WTC11 (cell line): Measurements from ENCODE around the gene MPC1.

Source experiments
- NFYB ChIP-seq: sonication (generic); formaldehyde crosslinking; conservative IDR thresholded peaks from 2 replicates; pipeline ENCODE4 v1.8.0; 2022; ENCODE audit warnings: low read depth, missing genetic modification reagents
- RELA ChIP-seq: sonication (generic); formaldehyde crosslinking; IDR thresholded peaks from 2 replicates; pipeline ENCODE4 v1.8.1; 2022; ENCODE audit warnings: missing genetic modification reagents, mild to moderate bottlenecking, borderline replicate concordance
- ZNF121 ChIP-seq: sonication (generic); formaldehyde crosslinking; IDR thresholded peaks from 2 replicates; pipeline ENCODE4 v1.8.0; 2023; ENCODE audit warnings: missing genetic modification reagents
- TF ChIP-seq, protein P1 (sequence below): sonication (generic); formaldehyde crosslinking; IDR thresholded peaks from 2 replicates; pipeline ENCODE4 v1.8.1; 2023; ENCODE audit warnings: mild to moderate bottlenecking, missing genetic modification reagents
- TF ChIP-seq, protein P2 (sequence below): fragments of 250-450 bp; sonication (Bioruptor Pico); IDR thresholded peaks from 2 replicates; pipeline ENCODE4 v1.9.0; 2021; ENCODE audit warnings: mild to moderate bottlenecking, borderline replicate concordance
- TF ChIP-seq, protein P3 (sequence below): sonication (generic); formaldehyde crosslinking; IDR thresholded peaks from 2 replicates; pipeline ENCODE4 v1.8.0; 2022; ENCODE audit warnings: mild to moderate bottlenecking, missing genetic modification reagents
- TF ChIP-seq, protein P4 (sequence below): fragments of 200-600 bp; IDR thresholded peaks from 2 replicates; pipeline ENCODE4 v1.8.0; 2022; ENCODE audit warnings: antibody characterized with exemption

DNA sequence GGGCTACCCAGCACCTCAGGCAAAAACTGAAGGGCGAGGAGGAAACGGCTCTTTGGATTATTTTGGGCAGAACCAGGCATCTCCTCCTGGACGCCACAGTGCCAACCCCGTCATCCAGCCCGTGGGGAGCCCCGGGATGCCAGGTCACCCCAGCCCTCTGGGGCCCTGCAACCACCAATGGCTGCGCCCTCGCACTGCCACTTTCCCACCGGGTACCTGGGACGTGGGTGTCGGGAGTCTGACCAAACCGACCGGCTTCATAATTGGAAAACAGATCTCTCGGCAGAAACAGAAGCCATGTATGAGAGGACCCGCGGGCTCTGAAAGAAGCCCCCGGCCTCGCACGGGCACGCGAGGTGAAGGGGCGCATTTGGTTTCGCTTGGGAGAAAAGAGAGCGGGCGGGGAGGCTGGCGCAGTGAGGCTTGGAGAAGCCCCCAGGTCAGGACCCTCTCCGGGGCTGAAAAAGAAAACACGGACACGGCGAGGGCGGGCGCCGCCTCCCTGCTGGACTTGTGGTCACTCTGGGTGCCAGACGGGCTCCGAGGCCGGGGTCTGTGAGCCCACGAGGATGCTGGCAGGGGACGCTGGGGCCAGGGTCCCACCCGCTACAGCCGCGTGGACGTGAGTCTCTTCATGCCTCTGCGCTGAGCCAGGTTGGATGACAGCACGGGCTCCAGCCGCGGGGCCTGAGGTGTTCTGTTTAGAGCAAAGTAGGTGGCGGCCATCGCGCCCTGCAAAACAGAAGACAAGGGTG lies 29.6 kb upstream of the MPC1 start:
- TF ChIP-seq RELA (CRISPR knock-in tag) (no peak), ZNF121 (CRISPR knock-in tag) (no peak), NFYB (no peak)
- TF ChIP-seq, protein P1, sequence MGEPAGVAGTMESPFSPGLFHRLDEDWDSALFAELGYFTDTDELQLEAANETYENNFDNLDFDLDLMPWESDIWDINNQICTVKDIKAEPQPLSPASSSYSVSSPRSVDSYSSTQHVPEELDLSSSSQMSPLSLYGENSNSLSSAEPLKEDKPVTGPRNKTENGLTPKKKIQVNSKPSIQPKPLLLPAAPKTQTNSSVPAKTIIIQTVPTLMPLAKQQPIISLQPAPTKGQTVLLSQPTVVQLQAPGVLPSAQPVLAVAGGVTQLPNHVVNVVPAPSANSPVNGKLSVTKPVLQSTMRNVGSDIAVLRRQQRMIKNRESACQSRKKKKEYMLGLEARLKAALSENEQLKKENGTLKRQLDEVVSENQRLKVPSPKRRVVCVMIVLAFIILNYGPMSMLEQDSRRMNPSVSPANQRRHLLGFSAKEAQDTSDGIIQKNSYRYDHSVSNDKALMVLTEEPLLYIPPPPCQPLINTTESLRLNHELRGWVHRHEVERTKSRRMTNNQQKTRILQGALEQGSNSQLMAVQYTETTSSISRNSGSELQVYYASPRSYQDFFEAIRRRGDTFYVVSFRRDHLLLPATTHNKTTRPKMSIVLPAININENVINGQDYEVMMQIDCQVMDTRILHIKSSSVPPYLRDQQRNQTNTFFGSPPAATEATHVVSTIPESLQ (CRISPR knock-in tag) = no peak
- TF ChIP-seq, protein P2, sequence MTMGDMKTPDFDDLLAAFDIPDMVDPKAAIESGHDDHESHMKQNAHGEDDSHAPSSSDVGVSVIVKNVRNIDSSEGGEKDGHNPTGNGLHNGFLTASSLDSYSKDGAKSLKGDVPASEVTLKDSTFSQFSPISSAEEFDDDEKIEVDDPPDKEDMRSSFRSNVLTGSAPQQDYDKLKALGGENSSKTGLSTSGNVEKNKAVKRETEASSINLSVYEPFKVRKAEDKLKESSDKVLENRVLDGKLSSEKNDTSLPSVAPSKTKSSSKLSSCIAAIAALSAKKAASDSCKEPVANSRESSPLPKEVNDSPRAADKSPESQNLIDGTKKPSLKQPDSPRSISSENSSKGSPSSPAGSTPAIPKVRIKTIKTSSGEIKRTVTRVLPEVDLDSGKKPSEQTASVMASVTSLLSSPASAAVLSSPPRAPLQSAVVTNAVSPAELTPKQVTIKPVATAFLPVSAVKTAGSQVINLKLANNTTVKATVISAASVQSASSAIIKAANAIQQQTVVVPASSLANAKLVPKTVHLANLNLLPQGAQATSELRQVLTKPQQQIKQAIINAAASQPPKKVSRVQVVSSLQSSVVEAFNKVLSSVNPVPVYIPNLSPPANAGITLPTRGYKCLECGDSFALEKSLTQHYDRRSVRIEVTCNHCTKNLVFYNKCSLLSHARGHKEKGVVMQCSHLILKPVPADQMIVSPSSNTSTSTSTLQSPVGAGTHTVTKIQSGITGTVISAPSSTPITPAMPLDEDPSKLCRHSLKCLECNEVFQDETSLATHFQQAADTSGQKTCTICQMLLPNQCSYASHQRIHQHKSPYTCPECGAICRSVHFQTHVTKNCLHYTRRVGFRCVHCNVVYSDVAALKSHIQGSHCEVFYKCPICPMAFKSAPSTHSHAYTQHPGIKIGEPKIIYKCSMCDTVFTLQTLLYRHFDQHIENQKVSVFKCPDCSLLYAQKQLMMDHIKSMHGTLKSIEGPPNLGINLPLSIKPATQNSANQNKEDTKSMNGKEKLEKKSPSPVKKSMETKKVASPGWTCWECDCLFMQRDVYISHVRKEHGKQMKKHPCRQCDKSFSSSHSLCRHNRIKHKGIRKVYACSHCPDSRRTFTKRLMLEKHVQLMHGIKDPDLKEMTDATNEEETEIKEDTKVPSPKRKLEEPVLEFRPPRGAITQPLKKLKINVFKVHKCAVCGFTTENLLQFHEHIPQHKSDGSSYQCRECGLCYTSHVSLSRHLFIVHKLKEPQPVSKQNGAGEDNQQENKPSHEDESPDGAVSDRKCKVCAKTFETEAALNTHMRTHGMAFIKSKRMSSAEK (CRISPR knock-in tag) = no peak
- TF ChIP-seq, protein P3, sequence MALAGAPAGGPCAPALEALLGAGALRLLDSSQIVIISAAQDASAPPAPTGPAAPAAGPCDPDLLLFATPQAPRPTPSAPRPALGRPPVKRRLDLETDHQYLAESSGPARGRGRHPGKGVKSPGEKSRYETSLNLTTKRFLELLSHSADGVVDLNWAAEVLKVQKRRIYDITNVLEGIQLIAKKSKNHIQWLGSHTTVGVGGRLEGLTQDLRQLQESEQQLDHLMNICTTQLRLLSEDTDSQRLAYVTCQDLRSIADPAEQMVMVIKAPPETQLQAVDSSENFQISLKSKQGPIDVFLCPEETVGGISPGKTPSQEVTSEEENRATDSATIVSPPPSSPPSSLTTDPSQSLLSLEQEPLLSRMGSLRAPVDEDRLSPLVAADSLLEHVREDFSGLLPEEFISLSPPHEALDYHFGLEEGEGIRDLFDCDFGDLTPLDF (CRISPR knock-in tag) = no peak
- TF ChIP-seq, protein P4, sequence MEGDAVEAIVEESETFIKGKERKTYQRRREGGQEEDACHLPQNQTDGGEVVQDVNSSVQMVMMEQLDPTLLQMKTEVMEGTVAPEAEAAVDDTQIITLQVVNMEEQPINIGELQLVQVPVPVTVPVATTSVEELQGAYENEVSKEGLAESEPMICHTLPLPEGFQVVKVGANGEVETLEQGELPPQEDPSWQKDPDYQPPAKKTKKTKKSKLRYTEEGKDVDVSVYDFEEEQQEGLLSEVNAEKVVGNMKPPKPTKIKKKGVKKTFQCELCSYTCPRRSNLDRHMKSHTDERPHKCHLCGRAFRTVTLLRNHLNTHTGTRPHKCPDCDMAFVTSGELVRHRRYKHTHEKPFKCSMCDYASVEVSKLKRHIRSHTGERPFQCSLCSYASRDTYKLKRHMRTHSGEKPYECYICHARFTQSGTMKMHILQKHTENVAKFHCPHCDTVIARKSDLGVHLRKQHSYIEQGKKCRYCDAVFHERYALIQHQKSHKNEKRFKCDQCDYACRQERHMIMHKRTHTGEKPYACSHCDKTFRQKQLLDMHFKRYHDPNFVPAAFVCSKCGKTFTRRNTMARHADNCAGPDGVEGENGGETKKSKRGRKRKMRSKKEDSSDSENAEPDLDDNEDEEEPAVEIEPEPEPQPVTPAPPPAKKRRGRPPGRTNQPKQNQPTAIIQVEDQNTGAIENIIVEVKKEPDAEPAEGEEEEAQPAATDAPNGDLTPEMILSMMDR = no peak
